ENCODE measurements around the gene DAD1.

- no peak for TF ChIP-seq EZH2 (IDR thresholded peaks at IDR 0.05; ENCODE audit: borderline replicate concordance, low read length)
- TF ChIP-seq CTCF (IDR thresholded peaks at IDR 0.05; ENCODE audit: low read length), result no peak
Observed at GRCh38 chr14:22600027-22600426, 11.0 kb upstream of the DAD1 start.

Measured in OCI-LY1 (cell line).